SK-N-SH (cell line): ENCODE results near the gene KIT. TPM values are rescaled to one million over a fixed set of nuclear protein-coding genes. Genes with fewer than 3 reads are reported as not detected.

ENCODE experiments used
- CTCF ChIA-PET: fragments of 300-600, 350-600 bp; formaldehyde crosslinking; extraction: SDS; loops from one replicate; lab custom pipeline; 2021; lab: Yijun Ruan, JAX
- POLR2A ChIA-PET: fragments of 350-600 bp; sonication (Branson Sonifier 250); formaldehyde crosslinking; extraction: SDS; loops from one replicate; lab custom pipeline; 2020; ENCODE audit warnings: antibody characterized with exemption, inconsistent platforms; lab: Yijun Ruan, JAX
- DNase-seq: peaks from one replicate; pipeline ENCODE4 v3.0.0; 2012
- H2AFZ ChIP-seq: fragments of 200-600 bp; sonication (generic); 2 replicates; pipeline ENCODE4 v1.8.1; 2016; ENCODE audit warnings: antibody characterized with exemption, mild to moderate bottlenecking, low read depth
- H3F3A ChIP-seq: fragments of 200-600 bp; sonication (generic); replicated peaks from 2 replicates; pipeline ENCODE3; 2016; ENCODE audit warnings: antibody characterized with exemption, mild to moderate bottlenecking; ENCODE audit not compliant: insufficient read depth
- H3K27ac ChIP-seq, 2 experiments: fragments of 200-500 bp in 1 of 2; fragments of 200-600 bp in 1 of 2; sonication (Bioruptor generic) in 1 of 2; sonication (generic), shearing (Covaris generic) in 1 of 2; 2 replicates each; pipeline versions ENCODE4 v1.5.1 to v1.6.1; 2014 to 2016; ENCODE audit warnings: low read depth in 2 of 2, inconsistent platforms in 1 of 2, low read length in 1 of 2, mild to moderate bottlenecking in 1 of 2, mixed read lengths in 1 of 2
- H3K27me3 ChIP-seq: fragments of 200-600 bp; sonication (generic), shearing (Covaris generic); 2 replicates; pipeline ENCODE4 v1.6.1; 2016; ENCODE audit warnings: mixed run types; ENCODE audit not compliant: insufficient read depth
- H3K36me3 ChIP-seq, 2 experiments: fragments of 200-500 bp in 1 of 2; fragments of 200-600 bp in 1 of 2; sonication (Bioruptor generic) in 1 of 2; sonication (generic) in 1 of 2; replicated peaks in 1 of 2; 2 replicates each; pipeline versions ENCODE3 to v1.5.1; 2014 to 2016; ENCODE audit warnings: low read length in 1 of 2, mild to moderate bottlenecking in 1 of 2; ENCODE audit not compliant: insufficient read depth in 2 of 2, control insufficient read depth in 1 of 2
- H3K4me1 ChIP-seq, 2 experiments: fragments of 200-500 bp in 1 of 2; fragments of 200-600 bp in 1 of 2; sonication (Bioruptor generic) in 1 of 2; sonication (generic), shearing (Covaris generic) in 1 of 2; 2 replicates each; pipeline versions ENCODE4 v1.5.1 to v1.6.1; 2014 to 2016; ENCODE audit warnings: low read depth in 1 of 2, low read length in 1 of 2, mixed run types in 1 of 2; ENCODE audit not compliant: insufficient read depth in 2 of 2, control insufficient read depth in 1 of 2
- H3K4me2 ChIP-seq: fragments of 200-600 bp; sonication (generic), shearing (Covaris generic); 2 replicates; pipeline ENCODE4 v1.6.1; 2017; ENCODE audit warnings: mixed run types
- H3K4me3 ChIP-seq, 2 experiments: fragments of 200-500 bp in 1 of 2; fragments of 200-600 bp in 1 of 2; sonication (Bioruptor generic) in 1 of 2; sonication (generic), shearing (Covaris generic) in 1 of 2; 2 replicates each; pipeline versions ENCODE4 v1.5.1 to v1.8.1; 2014 to 2016; ENCODE audit warnings: low read depth in 2 of 2, inconsistent platforms in 1 of 2, low read length in 1 of 2, mild to moderate bottlenecking in 1 of 2, mixed read lengths in 1 of 2, moderate library complexity in 1 of 2
- H3K79me2 ChIP-seq: fragments of 200-600 bp; sonication (generic); 2 replicates; pipeline ENCODE4 v1.8.1; 2017; ENCODE audit warnings: mild to moderate bottlenecking; ENCODE audit not compliant: insufficient read depth
- H3K9ac ChIP-seq: fragments of 200-600 bp; sonication (generic); 2 replicates; pipeline ENCODE4 v1.6.1; 2017; ENCODE audit warnings: mixed run types
- H3K9me2 ChIP-seq: fragments of 200-600 bp; sonication (generic); 2 replicates; pipeline ENCODE4 v1.6.1; 2017; ENCODE audit warnings: mixed run types
- H3K9me3 ChIP-seq: fragments of 200-600 bp; sonication (generic); 2 replicates; pipeline ENCODE4 v1.6.1; 2017; ENCODE audit warnings: mixed run types, mild to moderate bottlenecking, moderate library complexity
- H4K20me1 ChIP-seq: fragments of 200-600 bp; sonication (generic); 2 replicates; pipeline ENCODE4 v1.6.1; 2017; ENCODE audit warnings: mild to moderate bottlenecking, mixed run types; ENCODE audit not compliant: insufficient read depth
- ELF1 ChIP-seq: IDR thresholded peaks from 2 replicates; pipeline ENCODE4 v1.4.0; 2012
- EP300 ChIP-seq, 2 experiments: IDR thresholded peaks; 2 replicates each; pipeline versions ENCODE4 v1.4.0 to v1.6.1; 2012; ENCODE audit warnings: borderline replicate concordance in 1 of 2, low read depth in 1 of 2, low read length in 1 of 2
- FOXJ3 ChIP-seq: sonication (generic); formaldehyde crosslinking; IDR thresholded peaks from 2 replicates; pipeline ENCODE4 v1.5.1; 2020; ENCODE audit warnings: mild to moderate bottlenecking, missing genetic modification reagents
- FOXM1 ChIP-seq: IDR thresholded peaks from 2 replicates; pipeline ENCODE4 v1.4.0; 2012; ENCODE audit warnings: low read depth, mild to moderate bottlenecking
- NRF1 ChIP-seq: IDR thresholded peaks from 2 replicates; pipeline ENCODE4 v1.6.1; 2012; ENCODE audit warnings: low read depth, mild to moderate bottlenecking, low read length
- SIN3A ChIP-seq: IDR thresholded peaks from 2 replicates; pipeline ENCODE4 v1.6.1; 2012; ENCODE audit warnings: low read depth, mild to moderate bottlenecking, low read length, moderate library complexity, borderline replicate concordance
- TCF12 ChIP-seq: IDR thresholded peaks from 2 replicates; pipeline ENCODE4 v1.4.0; 2012
- WGBS: methylation state at CpG from one replicate; pipeline ENCODE4 v1.1.6; 2017; ENCODE audit warnings: low lambda C conversion rate; 5-methylcytosine and 5-hydroxymethylcytosine counted together
- polyA plus RNA-seq, 3 experiments: library from polyadenylated mRNA; depleted of rRNA; stranded (reverse); fragments of >200 nt; gene quantifications; 2 replicates each; pipeline ENCODE4 v1.2.3, GENCODE V29; 2012
- TF ChIP-seq, protein P1 (sequence below): fragments of 150-350 bp; IDR thresholded peaks from 2 replicates; pipeline ENCODE4 v1.6.1; 2017; ENCODE audit warnings: antibody characterized with exemption, low read length, low read depth, borderline replicate concordance
- TF ChIP-seq, protein P2 (sequence below): IDR thresholded peaks from 2 replicates; pipeline ENCODE4 v1.6.1; 2012; ENCODE audit warnings: mild to moderate bottlenecking, low read depth, low read length, moderate library complexity
- TF ChIP-seq, protein P3 (sequence below): IDR thresholded peaks from 2 replicates; pipeline ENCODE4; 2012
- TF ChIP-seq, protein P4 (sequence below): IDR thresholded peaks from 2 replicates; pipeline ENCODE4 v1.4.0; 2012; ENCODE audit warnings: low read depth, borderline replicate concordance

Gene KIT
- polyA plus RNA-seq, 1 of the 3 experiments (the other 2 are of a cell fraction), result 0.79 TPM

DNA sequence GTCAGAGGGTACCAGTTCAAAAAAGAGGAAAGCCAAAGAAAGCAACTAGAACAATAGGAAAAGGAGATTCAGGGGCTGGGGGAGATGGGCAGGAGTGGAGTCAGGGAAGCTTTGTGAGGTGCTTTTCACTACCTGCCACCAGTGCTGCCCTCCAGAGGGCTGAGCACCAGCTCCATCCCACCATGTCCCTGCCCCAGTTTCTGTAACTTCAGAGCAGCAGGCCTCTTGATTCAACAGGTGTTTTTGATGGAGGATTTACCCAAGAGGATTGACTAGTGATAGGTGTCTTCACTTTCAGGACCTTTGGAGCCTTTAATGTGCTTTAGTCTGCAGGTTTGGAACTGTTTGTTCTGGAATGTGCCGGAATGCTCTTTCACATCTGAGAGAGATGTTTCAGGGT is 12.1 kb downstream of the KIT start:
- no peaks in the 10 kb centered on the region for H3K4me1 ChIP-seq
- no peaks in the 10 kb centered on the region for H3F3A ChIP-seq
- TF ChIP-seq SIN3A (no peak), ELF1 (no peak), FOXM1 (no peak), FOXJ3 (CRISPR knock-in tag) (no peak), EP300 (IDR thresholded peaks at IDR 0.05; ENCODE audit: borderline replicate concordance in 1 of 2, low read depth in 1 of 2, low read length in 1 of 2) (no peak), TCF12 (no peak)
- TF ChIP-seq, protein P1, sequence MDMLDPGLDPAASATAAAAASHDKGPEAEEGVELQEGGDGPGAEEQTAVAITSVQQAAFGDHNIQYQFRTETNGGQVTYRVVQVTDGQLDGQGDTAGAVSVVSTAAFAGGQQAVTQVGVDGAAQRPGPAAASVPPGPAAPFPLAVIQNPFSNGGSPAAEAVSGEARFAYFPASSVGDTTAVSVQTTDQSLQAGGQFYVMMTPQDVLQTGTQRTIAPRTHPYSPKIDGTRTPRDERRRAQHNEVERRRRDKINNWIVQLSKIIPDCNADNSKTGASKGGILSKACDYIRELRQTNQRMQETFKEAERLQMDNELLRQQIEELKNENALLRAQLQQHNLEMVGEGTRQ, result no peak
- TF ChIP-seq, protein P2, sequence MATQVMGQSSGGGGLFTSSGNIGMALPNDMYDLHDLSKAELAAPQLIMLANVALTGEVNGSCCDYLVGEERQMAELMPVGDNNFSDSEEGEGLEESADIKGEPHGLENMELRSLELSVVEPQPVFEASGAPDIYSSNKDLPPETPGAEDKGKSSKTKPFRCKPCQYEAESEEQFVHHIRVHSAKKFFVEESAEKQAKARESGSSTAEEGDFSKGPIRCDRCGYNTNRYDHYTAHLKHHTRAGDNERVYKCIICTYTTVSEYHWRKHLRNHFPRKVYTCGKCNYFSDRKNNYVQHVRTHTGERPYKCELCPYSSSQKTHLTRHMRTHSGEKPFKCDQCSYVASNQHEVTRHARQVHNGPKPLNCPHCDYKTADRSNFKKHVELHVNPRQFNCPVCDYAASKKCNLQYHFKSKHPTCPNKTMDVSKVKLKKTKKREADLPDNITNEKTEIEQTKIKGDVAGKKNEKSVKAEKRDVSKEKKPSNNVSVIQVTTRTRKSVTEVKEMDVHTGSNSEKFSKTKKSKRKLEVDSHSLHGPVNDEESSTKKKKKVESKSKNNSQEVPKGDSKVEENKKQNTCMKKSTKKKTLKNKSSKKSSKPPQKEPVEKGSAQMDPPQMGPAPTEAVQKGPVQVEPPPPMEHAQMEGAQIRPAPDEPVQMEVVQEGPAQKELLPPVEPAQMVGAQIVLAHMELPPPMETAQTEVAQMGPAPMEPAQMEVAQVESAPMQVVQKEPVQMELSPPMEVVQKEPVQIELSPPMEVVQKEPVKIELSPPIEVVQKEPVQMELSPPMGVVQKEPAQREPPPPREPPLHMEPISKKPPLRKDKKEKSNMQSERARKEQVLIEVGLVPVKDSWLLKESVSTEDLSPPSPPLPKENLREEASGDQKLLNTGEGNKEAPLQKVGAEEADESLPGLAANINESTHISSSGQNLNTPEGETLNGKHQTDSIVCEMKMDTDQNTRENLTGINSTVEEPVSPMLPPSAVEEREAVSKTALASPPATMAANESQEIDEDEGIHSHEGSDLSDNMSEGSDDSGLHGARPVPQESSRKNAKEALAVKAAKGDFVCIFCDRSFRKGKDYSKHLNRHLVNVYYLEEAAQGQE, result no peak
- TF ChIP-seq, protein P3, sequence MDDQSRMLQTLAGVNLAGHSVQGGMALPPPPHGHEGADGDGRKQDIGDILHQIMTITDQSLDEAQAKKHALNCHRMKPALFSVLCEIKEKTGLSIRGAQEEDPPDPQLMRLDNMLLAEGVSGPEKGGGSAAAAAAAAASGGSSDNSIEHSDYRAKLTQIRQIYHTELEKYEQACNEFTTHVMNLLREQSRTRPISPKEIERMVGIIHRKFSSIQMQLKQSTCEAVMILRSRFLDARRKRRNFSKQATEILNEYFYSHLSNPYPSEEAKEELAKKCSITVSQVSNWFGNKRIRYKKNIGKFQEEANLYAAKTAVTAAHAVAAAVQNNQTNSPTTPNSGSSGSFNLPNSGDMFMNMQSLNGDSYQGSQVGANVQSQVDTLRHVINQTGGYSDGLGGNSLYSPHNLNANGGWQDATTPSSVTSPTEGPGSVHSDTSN, result no peak
- TF ChIP-seq, all 33 proteins: peak for 0
- Histone ChIP-seq H4K20me1 (no peaks in the 10 kb centered on the region), H3K9ac (no peak overlapping the region), H3K9me2 (no peaks in the 10 kb centered on the region), H3K36me3 (no peaks in the 10 kb centered on the region), H3K27ac (no peak overlapping the region), H3K4me2 (no peak overlapping the region), H3K79me2 (no peaks in the 10 kb centered on the region), H2AFZ (no peak overlapping the region), H3K9me3 (no peaks in the 10 kb centered on the region), H3K4me3 (no peak overlapping the region), H3K27me3 (no peaks in the 10 kb centered on the region)
- ChIA-PET CTCF (no interaction called here), POLR2A (no interaction called here)
- no peak for DNase-seq
- 89% methylated on average over 1 of the region's 1 CpG for WGBS

DNA sequence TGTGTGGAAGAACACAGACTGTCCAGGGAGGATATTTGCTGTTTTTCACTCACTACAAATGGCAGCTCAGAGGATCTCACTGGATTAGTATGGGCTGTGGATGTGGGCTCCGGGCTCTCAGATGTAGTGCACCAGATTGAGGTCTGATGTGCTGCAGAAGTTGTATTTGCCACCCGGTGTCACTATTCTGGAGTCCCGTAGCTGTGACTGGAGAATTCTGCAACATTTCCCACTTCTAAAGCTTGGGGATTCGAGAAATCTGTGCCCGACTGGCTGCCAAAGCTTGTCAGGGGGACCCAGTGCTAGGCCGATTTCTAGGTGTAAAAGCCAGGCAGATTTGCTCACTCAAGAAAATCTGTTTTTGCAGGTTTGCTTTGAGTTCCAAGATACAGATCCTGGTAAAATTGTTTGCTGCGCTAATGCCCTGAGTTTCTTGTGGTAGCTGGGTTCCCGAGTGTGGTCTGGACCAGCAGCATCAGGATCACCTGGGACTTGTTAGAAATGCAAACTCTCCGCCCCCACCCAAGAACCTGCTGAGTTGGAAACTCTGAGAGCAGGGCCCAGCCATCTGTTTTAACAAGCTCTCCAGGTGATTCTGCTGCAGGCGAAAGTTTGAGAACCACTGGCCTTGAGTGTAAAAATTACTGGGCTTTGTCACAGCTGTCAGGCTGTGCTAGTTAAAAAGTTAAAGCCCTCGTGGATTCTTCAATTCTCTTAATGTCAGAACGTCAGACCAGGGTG is 18.1 kb downstream of the KIT start:
- Histone ChIP-seq H3K4me1 (peaks cover 0 to 5% of the 10 kb centered on the region in 2 experiments; a peak in 2 of 4 replicates), H3K27ac (no peak overlapping the region), H3K4me3 (no peak overlapping the region), H3K36me3 (no peaks in the 10 kb centered on the region), H4K20me1 (no peaks in the 10 kb centered on the region), H3F3A (no peaks in the 10 kb centered on the region), H3K9me2 (no peaks in the 10 kb centered on the region), H3K9ac (no peak overlapping the region), H3K27me3 (no peaks in the 10 kb centered on the region), H2AFZ (no peak overlapping the region), H3K9me3 (no peaks in the 10 kb centered on the region), H3K79me2 (no peaks in the 10 kb centered on the region), H3K4me2 (no peak overlapping the region)
- ChIA-PET CTCF (interaction anchor here (1.0 to 1.5 kb wide), 3 partner anchors 13 to 285 kb away, joined by 3 to 5 read pairs (median 4); no protein-coding TSS in a partner anchor), POLR2A (interaction anchor here (0.6 kb wide), 1 partner anchor 18 kb away, joined by 3 read pairs; the partner anchor contains the start of gene KIT)
- DNase-seq, result no peak
- no peak for TF ChIP-seq EP300 (IDR thresholded peaks at IDR 0.05; ENCODE audit: borderline replicate concordance in 1 of 2, low read depth in 1 of 2, low read length in 1 of 2)
- TF ChIP-seq NRF1, result no peak
- TF ChIP-seq, protein P4, sequence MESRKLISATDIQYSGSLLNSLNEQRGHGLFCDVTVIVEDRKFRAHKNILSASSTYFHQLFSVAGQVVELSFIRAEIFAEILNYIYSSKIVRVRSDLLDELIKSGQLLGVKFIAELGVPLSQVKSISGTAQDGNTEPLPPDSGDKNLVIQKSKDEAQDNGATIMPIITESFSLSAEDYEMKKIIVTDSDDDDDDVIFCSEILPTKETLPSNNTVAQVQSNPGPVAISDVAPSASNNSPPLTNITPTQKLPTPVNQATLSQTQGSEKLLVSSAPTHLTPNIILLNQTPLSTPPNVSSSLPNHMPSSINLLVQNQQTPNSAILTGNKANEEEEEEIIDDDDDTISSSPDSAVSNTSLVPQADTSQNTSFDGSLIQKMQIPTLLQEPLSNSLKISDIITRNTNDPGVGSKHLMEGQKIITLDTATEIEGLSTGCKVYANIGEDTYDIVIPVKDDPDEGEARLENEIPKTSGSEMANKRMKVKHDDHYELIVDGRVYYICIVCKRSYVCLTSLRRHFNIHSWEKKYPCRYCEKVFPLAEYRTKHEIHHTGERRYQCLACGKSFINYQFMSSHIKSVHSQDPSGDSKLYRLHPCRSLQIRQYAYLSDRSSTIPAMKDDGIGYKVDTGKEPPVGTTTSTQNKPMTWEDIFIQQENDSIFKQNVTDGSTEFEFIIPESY, result no peak
- WGBS, result 49% methylated on average over 9 of the region's 12 CpGs
